Cortex of kidney (tissue), 1 donor: Measurements from ENCODE around the gene ACBD6.

Source experiments
- DNase-seq: peaks from one replicate; lab custom pipeline; 2025; lab: John Stamatoyannopoulos, UW

Gene ACBD6

DNA sequence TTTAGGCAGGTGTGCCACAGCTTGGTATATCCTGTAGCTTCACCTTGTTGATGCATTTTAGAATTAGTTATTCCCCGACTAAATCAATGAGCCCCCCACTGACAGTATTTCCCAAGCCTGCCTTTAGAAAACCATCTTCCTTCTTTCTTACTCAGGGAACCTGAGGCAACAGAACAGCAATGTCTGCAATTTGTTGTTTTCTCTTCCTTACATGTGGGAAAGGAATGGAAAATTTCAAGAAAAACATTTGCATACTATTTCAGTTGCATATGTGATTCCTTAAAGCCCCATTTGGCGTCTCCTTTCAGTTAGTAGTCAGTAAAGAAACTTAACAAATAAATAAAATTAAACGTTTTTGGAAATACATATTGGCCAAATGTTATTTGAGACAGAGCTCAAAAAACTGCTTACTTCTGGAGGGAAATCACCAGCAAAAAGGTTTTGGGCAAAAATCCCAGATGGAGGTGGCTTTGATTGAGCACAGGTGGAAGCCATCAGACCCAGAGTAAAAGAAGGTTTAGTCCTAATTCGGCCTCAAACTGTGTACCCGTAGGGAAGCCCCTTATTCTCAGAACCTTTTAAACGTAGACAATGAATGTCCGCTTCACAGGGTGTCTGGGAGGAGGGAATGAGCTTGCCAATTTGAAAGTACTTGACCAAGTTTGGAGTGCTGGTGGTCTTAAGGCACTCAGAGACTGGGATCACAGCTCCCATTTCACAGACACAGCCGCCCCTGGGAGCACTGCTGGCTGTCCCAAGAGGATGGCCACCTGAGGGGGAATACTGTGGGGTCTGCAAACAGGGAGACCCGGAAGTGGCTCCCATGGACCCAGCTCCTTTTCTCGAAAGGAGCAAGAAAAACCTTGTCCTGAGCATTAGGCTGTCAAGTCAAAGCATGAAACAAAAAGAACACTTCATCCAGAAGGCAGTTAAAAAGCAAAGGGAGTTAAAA, 263.0 kb downstream of the ACBD6 start:
- no peak for DNase-seq

GRCh38 chr1:180238675-180239074, 263.7 kb downstream of the ACBD6 start:
- DNase-seq: no peak
